Skin epidermis (tissue), 12 donors: ENCODE results near the gene ZFYVE27.

Experiments used
- H3K27ac ChIP-seq, 21 experiments: fragments of 200-600 bp; sonication (generic) in 11 of 21; one replicate each; pipeline ENCODE4 v1.5.0; 2020; ENCODE audit warnings: mild to moderate bottlenecking in 3 of 21, inconsistent platforms in 2 of 21, moderate library complexity in 2 of 21
- H3K4me3 ChIP-seq, 7 experiments: fragments of 200-600 bp; sonication (generic) in 2 of 7; one replicate each; pipeline ENCODE4 v1.5.0; 2020; ENCODE audit warnings: inconsistent platforms in 2 of 7, mild to moderate bottlenecking in 2 of 7, moderate library complexity in 1 of 7

Gene ZFYVE27

DNA sequence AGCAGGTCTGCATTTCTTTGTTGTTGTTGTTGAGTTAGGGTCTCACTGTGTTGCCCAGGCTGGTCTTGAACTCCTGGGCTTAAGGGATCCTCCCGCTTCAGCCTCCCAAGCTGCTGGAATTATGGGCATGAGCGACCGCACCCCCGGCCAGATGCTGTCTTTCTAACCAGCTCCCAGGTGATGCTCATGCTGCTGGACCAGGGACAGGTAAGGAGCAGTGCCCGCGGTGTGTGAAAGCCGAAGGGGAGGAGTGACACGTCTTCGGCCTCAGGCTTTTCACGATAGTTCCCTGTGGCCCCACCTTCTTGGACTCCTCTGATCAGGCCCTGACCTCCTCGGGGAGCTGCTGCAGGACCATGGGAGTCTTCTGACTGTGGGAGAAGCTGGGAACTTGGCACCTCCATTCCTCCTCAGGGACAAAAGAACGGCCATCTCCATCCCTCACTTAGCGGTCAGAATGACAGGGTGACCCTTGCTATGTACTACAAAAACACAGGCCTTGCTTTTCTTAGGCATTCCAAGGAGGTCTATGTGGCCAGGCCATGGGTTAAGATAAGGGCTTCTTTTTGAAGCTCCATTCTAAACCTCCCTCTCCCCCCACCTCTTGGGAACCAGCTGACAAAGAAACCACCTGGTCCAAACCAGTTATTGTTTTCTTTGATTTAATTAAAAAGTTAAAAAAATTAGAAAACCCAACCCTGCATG, 29.3 kb downstream of the ZFYVE27 start:
- no peak overlapping the region for H3K4me3 ChIP-seq
- H3K27ac ChIP-seq = no peak overlapping the region

DNA sequence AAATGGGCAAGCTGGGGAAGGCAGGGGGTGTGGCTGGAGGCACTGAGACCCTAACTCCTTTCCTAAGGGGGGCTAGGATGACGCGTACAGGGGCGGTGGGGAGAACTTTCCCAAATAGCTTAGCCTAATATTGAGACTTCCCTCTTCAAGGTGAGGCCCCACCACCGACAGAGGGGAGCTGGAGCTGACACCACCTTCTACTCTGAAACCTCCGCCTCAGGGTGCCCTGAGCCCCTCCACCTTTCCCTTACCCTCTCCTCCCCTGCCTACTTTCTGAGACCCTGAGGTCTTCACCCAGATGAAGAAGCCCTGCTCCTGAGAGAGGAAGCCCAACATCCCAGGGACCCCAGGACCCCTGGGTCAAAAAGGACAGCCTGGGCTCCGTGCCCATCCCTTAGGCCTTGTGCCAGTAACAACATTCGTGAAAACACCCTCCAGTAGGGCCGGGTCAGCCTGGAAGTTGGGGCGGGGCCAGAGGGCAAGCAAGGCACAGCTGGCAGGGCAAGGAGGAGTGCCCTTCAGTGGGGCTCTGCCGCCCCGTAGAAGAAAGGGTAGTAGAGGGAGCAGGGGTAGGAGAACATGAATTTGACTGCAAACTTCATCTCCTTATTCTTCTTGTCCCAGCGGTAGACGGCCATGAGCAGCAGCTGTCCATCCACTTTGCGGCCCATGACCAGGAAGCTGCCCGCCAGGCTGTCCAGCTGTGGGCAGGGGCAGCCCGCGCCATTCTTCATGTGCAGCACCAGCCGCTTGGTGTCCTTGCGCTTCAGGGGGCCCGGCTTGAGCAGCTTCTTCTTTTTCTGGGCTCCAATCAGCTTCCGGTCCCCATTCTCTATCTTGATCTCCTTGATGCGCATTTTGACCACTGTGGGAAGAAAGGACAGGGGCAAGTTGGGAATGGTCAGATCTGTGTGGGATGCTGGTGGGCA, 30.3 kb downstream of the ZFYVE27 start:
- Histone ChIP-seq H3K27ac (no peak overlapping the region), H3K4me3 (no peak overlapping the region)

DNA sequence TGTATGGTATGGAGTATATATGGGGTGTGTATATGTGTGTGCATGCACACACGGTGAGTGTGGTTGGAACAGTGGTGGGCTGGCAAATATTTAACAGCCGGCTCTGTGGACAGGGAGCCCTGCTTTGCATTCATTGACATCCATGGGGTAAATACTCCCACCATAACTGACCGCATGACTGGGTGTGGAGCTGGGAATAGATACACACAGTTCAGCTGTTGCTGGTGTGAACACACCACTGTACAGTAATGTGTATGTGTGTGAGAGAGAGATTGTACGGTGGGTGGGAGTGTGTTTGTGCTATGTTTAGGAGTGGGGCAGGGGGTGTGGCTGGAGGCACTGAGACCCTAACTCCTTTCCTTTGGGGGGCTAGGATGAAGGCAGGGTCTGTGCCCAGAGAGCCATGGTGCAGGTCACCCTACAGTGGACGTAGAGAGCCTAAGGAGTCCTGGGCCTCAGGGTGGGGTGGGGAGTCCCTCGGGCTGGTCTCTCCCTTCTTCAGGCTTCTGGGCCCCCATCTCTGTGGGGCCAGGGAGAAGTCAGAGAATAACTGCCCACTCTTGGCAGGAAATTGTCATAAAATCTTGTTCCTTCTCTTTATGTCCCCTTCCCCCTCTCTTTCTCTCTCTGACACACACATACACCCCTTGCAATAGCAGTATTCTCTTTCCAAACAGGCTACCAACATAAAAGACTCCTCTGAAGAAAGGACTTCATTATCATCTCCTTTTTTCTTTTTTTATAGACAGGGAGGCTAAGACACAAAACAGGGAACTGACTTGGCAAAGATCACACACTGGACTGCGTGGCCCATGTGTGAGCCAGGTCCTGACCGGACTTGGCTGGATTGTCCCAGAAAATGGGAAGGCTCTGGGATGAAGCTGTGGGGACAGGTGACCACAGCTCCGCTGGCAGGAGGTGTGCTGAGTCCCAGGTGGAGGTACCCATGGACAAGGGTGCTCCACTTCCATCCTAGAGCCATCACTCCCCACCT, 31.7 kb downstream of the ZFYVE27 start:
- no peak overlapping the region for H3K4me3 ChIP-seq
- H3K27ac ChIP-seq = no peak overlapping the region

DNA sequence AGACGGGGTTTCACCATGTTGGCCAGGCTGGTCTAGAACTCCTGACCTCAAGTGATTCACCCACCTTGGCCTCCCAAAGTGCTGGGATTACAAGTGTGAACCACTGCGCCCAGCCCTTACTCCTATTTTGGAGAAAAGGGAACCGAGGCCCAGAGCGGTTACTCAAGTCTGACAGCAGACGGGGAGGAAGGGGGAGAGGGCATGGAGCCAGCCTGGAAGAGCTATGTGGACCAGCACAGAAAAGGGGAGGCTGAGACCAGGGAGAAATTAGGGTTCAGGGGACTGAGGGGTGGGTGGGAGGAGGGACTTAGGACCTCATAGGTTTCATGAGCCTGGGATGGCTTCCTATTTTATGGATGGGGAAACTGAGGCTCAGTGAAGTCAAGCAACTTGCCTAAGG, 33.3 kb downstream of the ZFYVE27 start:
- Histone ChIP-seq H3K4me3 (no peak overlapping the region), H3K27ac (no peak overlapping the region)

DNA sequence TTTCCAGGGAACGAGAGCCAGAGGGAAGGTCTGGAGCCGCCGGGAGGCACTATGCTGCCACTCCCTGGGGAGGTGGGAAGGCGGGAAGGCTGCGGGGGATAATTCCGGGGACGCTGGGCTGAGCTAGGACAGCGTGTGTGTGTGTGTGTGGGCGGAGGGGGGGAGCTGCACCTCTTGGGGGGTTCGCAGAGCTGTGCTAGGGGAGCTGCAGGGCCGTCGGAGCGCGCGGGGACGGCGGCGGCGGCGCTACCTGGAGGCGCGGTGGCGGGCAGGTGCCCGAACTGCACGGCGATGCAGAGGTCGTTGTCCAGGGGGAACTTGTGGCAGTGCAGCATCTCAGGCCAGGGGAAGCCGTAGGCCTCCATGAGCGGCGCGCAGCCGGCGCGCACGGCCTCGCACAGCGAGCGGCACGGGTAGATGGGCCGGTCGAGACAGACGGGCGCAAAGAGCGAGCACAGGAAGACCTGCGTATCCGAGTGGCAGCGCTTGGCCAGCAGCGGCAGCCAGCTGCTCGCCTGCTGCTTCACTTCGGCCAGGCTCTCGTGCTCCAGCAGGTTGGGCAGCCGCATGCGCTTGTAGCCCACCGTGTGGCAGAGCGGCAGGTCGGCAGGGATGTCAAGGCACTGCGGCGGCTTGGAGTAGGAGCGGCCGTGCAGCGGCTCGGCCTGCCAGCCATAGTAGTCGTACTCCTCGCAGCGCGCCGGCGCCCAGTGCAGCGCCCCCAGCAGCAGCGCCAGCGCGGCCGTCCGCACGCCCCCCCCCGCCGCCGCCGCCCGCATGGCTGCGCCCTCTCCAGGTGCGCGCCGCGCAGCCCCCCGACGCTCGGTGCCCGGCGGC, 34.3 kb downstream of the ZFYVE27 start:
- peak overlapping the region in 3 of 7 experiments; percentile 19 to 32 (median 20) for H3K4me3 ChIP-seq
- no peak overlapping the region for H3K27ac ChIP-seq

DNA sequence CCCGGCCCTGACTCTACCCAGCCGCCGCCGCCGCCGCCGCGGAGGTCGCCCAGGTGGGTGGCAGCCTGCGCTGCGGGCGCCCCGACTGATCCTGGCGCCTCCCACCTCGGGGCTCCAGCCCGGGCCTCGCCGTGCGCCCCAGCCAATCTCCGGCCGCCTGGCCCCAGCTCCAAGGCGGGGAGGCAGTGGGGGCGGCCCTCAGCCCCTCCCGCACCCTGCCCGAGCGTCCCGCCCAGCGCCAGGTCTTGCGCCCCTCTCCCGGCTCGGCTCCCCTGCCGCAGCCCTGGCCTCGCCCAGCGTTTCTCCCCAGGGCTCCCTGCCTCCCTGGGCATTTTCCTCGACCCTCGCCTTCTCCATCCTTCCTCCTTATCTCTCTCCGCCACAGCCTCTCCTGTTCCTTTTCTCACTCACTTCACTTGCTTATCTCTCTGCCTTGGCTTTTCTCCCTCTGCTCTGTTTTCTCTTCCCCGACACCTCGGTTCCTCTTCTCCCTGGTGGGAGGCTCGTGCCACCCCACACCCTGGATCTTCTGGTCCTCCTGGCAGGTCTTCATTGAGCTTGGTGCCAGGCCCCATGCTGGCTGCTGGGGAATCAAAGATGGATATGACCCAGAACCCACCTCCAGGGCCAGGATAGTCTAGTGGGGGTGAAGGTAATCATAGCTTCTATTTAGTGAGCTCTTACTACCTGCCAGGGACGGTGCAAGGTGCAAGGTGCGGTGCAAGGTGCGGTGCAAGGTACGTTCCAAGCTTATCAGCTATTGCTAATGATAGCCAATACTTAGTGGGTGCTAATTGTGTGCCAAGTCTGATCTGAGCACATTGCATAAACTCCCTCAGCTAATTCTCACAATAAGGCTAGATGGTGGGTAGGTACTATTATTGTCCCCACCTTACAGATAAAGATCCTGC, 35.2 kb downstream of the ZFYVE27 start, which contains the start of gene SFRP5:
SFRP5 (minus strand) TSS at position 87 of the 911 bp plus-strand sequence. CDS start 166 bp downstream, outside the sequence.
- Histone ChIP-seq H3K27ac (no peak within 1 kb of the TSS), H3K4me3 (peak within 1 kb of the TSS in 3 of 7 experiments; percentile 19 to 32 (median 20))

DNA sequence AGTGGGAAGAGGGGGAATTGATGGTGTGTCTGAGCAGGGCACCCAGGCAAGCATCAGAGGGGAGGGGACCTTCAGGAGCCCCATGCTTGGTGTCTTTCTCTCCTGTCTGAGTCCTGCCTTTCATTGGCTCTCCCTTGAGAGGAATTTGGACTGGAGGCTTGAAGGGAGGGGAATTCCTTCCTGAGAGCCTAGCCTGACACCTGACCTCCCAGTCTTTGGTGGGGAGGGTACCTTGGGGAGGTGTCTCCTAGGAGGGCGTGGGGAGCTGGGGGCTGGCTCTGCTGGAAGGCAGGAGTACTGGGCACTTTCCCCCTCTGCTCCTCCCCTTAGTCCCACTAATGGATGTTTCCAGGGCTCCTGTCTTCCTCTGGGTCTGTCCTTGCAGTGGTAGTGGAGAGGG, 36.2 kb downstream of the ZFYVE27 start:
- no peak overlapping the region for H3K4me3 ChIP-seq
- no peak overlapping the region for H3K27ac ChIP-seq

DNA sequence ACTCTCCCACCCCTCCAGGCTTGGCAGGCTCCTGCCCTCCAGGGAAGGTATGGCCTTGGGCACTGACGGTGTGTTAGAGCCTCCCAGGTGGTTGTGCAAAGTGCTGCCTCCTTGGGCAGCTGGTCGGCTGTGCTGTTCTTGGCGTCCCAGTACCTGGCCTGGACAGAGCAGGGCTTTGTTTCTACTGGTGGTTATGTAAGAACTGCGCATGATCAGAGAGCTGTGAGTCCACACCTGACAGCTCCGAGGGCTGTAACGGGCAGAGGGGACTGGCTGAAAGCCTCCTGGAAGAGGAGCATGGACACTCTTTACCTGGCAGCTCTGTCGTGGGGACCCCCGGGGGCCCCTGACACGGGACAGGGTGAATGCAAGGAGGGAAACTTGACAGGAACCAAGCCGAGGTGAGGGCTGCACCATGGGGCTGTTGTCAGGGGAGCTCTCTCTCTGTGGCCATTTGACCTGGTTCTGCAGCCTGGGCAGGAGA, 37.9 kb downstream of the ZFYVE27 start:
- no peak overlapping the region for H3K27ac ChIP-seq

DNA sequence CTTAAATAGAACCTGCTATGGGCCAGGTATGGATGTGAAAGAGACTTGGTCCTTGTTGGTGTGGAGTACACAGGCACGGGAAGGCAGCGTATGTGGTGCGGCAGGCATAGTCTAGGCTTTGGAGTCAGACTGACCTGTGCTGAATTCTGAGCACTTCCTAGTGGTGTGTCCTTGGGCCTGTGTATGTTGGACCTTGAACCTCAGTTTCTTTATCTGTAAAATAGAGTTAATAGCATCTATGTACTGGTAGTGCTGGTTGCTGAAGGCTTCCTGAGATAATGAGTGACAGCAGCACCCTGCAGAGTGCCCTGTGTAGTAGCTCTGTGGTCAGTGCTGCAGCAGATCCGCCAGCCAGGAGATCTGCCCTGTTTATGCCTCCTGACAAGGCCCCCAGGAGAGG, 40.2 kb downstream of the ZFYVE27 start:
- H3K4me3 ChIP-seq = no peak overlapping the region
- no peak overlapping the region for H3K27ac ChIP-seq

More for the DNA sequence above, 37.9 kb downstream of the ZFYVE27 start:
- H3K4me3 ChIP-seq = no peak overlapping the region

DNA sequence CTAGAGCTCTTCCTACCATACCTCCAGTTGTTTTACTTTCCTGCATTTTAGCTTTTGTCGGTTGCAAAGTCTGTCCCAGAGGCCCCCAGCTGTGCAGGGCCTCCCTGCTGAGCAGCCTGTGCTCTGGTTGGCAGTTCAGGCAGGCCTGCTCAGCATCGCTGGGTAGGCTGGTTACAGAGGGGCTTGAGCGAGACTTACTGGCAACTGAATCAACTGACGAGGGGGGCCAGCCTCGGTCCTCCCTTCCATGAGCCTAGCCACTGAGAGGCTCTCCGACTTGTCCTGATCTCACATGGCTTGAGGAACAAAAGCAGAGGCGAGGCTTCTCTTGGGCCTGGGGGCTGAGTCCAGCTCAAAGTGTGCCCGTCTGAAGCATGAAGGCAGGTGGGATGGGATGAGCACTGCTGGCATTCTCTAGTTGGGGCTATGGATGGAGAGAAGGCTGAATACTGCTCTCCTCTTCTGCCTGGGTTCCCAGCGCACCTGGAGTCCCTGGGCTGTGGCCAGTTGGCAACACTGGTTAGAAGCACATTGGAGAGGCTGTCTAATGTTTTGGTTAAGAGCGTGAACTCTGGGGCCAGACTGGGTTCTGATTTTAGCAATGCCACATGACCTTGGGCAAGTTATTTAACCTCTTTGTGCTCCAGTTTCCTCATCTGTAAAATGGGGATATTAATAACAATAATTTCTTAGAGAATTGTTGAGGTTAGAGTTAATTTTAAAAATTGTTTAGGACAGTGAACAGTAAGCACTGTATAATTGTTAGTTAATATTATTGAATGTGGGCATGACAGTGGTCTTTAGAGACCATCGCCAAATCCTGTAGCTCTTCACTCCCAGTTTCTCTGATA, 41.7 kb downstream of the ZFYVE27 start:
- no peak overlapping the region for H3K27ac ChIP-seq
- no peak overlapping the region for H3K4me3 ChIP-seq

DNA sequence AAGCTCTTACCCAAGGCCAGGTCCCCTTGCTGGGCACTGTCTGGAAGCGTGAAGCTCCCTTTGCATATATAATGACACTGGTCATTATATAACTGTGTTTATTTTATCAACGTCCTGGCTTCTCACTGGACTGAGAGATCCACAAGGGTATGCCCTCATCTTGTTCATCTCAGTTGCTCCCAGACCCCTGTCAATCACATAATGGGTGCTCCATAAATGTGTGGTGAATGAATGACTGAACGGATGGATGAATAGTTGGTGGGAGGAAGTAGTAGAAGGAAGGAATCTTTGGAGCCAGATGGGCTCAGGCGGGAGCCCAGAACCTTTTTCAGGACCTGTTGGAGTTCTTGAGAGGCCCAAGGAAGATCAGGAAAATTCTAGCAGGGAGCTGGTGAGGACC, 42.6 kb downstream of the ZFYVE27 start:
- H3K4me3 ChIP-seq = no peak overlapping the region
- H3K27ac ChIP-seq = no peak overlapping the region

DNA sequence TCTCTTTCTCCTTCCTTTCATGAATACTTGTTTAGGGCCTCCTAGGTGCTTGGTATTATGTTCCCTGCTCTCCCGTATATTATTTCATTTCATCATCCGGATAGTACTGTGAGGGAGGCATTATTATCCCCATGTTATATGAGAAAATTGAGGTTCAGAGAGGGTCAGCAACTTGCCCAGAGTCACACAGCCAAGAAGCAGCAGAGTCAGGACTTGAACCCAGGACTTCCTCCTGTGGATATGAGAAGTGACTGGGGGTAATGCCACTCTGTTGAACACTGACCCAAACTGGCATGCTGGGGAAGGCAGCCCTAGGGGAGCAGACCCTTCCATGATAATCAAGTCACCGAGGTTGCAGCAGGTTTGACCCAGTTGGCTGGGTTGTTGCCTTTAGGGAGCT, 43.0 kb downstream of the ZFYVE27 start:
- Histone ChIP-seq H3K27ac (no peak overlapping the region), H3K4me3 (no peak overlapping the region)

DNA sequence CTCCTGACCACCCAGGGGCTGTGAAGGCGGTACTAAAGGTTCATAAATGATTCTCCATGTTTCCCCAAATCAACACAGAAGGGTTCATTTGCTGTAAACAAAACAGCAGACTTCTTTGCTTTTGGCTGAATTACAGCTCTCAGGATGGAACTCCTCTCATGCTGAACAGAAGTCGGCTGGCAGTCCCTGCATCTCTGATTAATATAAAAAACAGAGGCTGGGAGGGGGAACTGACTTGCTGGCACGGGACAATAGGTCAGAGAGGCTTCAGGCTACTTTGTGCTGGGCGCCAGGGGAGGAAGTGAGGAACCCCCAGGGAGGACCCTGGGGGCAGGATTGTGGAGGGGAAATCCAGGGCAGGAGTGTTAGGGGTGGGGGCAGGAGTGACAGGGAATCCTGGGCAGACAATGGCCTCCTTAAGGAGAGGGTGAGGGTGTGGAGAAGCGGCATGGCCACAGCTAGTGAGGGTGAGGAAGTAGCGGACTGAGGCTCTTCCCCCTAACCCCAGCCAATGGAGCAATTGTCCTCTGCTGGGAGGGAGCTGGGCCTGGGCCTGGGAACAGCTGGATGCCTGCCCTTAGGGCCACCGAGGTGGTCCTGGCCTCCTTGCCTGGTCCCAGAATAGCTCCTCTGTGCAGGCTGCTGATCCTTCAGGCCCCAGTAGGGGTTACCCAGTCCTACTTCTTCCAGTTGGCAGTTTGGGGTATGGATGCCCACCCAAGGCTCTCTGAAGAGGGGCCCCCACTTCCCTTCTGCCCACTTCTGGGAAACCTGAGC, 44.1 kb downstream of the ZFYVE27 start:
- Histone ChIP-seq H3K4me3 (no peak overlapping the region), H3K27ac (peak overlapping the region in 4 of 21 experiments; percentile 6 to 64 (median 31))

DNA sequence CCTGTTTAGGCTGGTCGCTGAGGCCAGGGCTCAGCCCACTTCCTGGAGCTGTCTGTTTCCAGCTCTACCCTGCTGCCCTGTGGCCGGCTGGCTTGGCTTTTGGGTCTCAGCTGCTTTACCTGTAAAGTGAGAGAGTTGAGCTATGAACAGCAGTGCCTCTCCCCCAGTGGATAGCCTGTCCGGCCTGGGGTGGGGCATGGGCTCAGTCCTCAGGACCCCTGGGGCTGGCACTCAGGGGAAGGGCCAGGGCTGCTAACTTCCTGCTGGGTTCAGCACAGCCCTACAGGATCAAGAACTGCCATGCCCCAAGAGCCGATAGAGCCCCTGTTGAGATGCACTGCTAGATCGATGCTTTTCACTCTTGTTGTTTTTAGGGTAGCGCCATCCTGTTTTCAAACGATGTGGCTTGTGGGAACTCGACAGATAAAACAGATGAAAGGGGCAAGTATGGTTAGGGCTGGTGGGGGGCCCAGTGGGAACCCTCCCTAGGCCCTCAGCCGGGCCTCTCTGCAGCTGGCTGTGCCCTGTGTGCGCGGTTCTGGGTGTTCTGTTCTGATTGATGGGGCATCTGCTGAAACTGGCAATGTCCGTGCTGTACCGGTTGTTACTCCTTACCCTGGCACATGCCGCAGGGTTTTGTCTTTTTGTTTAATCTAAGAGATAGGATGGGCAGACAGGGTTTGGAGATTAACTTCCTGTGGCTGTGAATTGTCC, 44.8 kb downstream of the ZFYVE27 start:
- Histone ChIP-seq H3K4me3 (no peak overlapping the region), H3K27ac (peak overlapping the region in 4 of 21 experiments; percentile 6 to 64 (median 32))
